ENCODE results near the gene NF1.
"Not testable (repeated sequence)": the region's sequence is repeated elsewhere in the genome, so short reads cannot be mapped to it uniquely, and the experiment has no call there.

The NF1 gene, protein sequence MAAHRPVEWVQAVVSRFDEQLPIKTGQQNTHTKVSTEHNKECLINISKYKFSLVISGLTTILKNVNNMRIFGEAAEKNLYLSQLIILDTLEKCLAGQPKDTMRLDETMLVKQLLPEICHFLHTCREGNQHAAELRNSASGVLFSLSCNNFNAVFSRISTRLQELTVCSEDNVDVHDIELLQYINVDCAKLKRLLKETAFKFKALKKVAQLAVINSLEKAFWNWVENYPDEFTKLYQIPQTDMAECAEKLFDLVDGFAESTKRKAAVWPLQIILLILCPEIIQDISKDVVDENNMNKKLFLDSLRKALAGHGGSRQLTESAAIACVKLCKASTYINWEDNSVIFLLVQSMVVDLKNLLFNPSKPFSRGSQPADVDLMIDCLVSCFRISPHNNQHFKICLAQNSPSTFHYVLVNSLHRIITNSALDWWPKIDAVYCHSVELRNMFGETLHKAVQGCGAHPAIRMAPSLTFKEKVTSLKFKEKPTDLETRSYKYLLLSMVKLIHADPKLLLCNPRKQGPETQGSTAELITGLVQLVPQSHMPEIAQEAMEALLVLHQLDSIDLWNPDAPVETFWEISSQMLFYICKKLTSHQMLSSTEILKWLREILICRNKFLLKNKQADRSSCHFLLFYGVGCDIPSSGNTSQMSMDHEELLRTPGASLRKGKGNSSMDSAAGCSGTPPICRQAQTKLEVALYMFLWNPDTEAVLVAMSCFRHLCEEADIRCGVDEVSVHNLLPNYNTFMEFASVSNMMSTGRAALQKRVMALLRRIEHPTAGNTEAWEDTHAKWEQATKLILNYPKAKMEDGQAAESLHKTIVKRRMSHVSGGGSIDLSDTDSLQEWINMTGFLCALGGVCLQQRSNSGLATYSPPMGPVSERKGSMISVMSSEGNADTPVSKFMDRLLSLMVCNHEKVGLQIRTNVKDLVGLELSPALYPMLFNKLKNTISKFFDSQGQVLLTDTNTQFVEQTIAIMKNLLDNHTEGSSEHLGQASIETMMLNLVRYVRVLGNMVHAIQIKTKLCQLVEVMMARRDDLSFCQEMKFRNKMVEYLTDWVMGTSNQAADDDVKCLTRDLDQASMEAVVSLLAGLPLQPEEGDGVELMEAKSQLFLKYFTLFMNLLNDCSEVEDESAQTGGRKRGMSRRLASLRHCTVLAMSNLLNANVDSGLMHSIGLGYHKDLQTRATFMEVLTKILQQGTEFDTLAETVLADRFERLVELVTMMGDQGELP (N-terminal part only)

DNA sequence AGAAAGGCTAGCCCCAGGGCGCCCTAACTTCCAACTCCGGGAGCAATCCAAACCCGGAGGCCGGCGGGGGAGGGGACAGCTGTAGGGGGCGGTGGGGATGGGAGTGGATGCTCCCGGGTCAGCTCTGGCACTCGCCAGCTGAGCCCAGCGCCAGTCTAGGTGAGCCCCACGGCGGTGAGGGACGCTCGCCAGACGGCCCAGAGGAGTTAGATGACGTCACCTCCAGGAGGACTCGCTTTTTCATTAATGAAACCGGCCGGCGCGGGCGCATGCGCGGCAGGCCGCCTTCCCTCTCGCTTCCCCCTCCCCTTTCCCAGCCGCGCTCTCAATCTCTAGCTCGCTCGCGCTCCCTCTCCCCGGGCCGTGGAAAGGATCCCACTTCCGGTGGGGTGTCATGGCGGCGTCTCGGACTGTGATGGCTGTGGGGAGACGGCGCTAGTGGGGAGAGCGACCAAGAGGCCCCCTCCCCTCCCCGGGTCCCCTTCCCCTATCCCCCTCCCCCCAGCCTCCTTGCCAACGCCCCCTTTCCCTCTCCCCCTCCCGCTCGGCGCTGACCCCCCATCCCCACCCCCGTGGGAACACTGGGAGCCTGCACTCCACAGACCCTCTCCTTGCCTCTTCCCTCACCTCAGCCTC, at the start of gene NF1:
Gene NF1, plus strand, starts transcription at position 378 of the 636 bp plus-strand sequence. CDS start 333 bp downstream, outside the sequence.
- H3K4me3 ChIP-seq (replicated peaks in 1 of 2; ENCODE audit: low read depth in 2 of 2, low read length in 2 of 2): peak within 1 kb of the TSS; percentile 82 to 83
- TF ChIP-seq, protein P1, sequence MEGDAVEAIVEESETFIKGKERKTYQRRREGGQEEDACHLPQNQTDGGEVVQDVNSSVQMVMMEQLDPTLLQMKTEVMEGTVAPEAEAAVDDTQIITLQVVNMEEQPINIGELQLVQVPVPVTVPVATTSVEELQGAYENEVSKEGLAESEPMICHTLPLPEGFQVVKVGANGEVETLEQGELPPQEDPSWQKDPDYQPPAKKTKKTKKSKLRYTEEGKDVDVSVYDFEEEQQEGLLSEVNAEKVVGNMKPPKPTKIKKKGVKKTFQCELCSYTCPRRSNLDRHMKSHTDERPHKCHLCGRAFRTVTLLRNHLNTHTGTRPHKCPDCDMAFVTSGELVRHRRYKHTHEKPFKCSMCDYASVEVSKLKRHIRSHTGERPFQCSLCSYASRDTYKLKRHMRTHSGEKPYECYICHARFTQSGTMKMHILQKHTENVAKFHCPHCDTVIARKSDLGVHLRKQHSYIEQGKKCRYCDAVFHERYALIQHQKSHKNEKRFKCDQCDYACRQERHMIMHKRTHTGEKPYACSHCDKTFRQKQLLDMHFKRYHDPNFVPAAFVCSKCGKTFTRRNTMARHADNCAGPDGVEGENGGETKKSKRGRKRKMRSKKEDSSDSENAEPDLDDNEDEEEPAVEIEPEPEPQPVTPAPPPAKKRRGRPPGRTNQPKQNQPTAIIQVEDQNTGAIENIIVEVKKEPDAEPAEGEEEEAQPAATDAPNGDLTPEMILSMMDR (IDR thresholded peaks at IDR 0.05; ENCODE audit: low read depth, low read length): no peak
- peak; percentile 96 to 97 for DNase-seq (ENCODE audit: low read depth in 2 of 2)

DNA sequence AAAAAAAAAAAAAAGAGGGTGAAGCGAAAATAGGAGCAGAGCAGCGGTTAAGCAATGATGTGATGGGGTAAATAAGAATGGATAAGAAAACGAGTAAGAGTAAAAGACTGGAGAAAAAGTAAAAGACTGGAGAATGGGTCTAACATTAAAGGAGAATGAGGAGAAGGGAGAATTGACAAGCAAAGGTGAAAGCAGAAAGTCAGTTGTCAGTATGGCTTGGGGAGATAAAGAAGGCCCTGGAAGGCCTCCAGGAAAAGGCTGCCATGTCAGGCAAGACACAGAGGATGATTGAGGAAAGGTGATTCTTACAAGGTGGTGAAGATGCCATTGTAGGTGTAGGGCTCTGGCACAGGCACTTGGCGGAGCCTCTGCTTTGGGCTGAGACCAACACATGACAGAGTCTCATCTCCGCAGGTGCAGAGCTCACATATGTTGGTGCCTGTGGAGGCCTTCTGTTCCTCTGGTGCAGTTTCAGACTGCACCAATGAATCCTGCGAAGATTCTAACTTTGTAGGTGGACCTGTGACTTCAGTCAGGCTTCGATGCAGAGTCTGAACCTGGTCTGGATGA, 47.8 kb upstream of the NF1 start:
- not testable (repeated sequence) for DNase-seq (ENCODE audit: low read depth in 2 of 2); H3K4me3 ChIP-seq (replicated peaks in 1 of 2; ENCODE audit: low read depth in 2 of 2, low read length in 2 of 2)

DNA sequence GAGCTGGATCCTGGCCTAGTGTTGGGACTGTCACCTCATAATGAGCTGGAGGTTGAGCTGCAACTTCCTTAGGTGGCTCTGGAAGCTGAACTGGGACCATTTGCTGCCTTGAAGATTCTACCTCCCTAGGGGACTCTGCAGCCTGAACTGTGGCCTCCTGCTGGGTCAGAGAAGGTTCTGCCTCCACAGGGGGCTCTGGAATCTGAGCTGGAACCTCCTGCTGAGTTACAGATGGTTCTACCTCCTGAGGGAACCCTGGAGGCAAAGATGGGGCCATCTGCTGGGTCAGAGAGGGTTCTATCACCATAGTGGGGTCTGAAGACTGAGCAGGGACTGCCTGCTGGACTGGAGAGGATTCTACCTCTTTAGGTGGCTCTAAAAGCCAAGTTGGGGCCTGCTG, 46.6 kb upstream of the NF1 start:
- no peak overlapping the region for H3K4me3 ChIP-seq (replicated peaks in 1 of 2; ENCODE audit: low read depth in 2 of 2, low read length in 2 of 2)

DNA sequence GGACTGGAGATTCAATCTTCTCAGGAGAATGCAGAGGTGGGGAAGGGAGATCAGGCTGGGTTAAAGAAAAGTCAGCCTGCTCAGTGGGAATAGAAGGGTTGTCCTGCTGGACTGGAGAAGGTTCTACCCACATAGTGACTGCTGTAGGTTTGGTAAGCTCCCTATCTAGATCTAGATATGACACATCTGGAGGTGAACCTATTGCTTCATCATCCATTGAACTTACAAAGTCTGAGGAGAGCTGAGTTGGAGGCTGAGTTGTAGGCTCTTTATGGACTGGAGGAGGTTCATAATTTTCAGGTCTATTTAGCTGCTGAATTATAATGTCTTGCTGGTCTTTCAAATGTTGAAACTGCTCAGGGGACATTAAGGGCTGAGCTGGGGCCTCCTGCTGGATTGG, 46.0 kb upstream of the NF1 start:
- no peak overlapping the region for H3K4me3 ChIP-seq (replicated peaks in 1 of 2; ENCODE audit: low read depth in 2 of 2, low read length in 2 of 2)
- TF ChIP-seq, protein P1 (IDR thresholded peaks at IDR 0.05; ENCODE audit: low read depth, low read length): no peak
- DNase-seq (ENCODE audit: low read depth in 2 of 2): peak in 1 of 2 donors; percentile 32

More for the DNA sequence above, 46.6 kb upstream of the NF1 start:
- TF ChIP-seq, protein P1 (IDR thresholded peaks at IDR 0.05; ENCODE audit: low read depth, low read length): no peak
- DNase-seq (ENCODE audit: low read depth in 2 of 2): no peak

DNA sequence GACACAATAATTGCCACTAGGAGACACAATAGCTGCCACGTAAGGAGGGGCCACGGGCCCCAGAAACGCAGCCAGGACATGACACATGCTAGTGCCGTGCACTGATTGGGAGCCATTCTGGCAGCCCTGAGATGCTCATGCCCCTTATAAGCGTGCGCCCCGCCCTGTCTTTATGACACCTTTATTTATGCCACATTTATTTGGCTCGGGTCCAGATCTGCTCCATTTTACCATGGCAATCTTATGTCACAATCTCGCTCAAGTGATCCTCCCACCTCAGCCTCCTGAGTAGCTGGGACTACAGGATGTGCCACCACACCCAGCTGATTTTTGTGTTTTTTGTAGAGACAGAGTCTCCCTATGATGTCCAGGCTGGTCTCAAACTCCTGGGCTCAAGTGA, 43.8 kb upstream of the NF1 start:
- TF ChIP-seq, protein P1 (IDR thresholded peaks at IDR 0.05; ENCODE audit: low read depth, low read length): no peak
- no peak for DNase-seq (ENCODE audit: low read depth in 2 of 2)

DNA sequence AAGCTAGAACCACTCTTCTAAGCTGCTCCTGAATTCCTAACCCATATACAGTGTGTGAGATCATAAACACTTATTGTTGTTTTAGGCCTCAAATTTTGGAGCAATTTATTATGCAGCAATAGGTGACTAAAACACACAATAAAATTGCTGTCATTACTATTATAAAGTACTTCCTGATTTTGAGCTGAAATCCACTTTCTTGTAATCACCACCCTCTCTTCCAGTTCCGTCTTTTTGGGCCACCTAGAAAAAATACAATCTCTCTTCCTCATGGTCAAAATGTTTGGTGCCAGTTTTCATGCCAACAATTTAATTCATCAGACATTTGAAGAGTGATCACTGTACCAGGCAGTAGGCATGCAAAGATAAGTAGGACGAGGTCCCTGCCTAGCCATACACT, 43.3 kb upstream of the NF1 start:
- peak in 1 of 2 donors; percentile 17 for DNase-seq (ENCODE audit: low read depth in 2 of 2)
- no peak overlapping the region for H3K4me3 ChIP-seq (replicated peaks in 1 of 2; ENCODE audit: low read depth in 2 of 2, low read length in 2 of 2)
- TF ChIP-seq, protein P1 (IDR thresholded peaks at IDR 0.05; ENCODE audit: low read depth, low read length): no peak

More for the DNA sequence above, 43.8 kb upstream of the NF1 start:
- no peak overlapping the region for H3K4me3 ChIP-seq (replicated peaks in 1 of 2; ENCODE audit: low read depth in 2 of 2, low read length in 2 of 2)

Data from cardiac fibroblast (primary cell).